Measurements from ENCODE around the gene ZBBX. TPM values are rescaled to one million over a fixed set of nuclear protein-coding genes. Genes with fewer than 3 reads are reported as not detected.

ZBBX gene
- total RNA-seq, 3 donors from 2014 or later = not detected

GRCh38 chr3:167361948-167362347 lies 18.1 kb downstream of the ZBBX start:
- no peaks in the 10 kb centered on the region for H3K9me3 ChIP-seq
- no peaks in the 10 kb centered on the region for H3K27me3 ChIP-seq
- no peak overlapping the region for H3K27ac ChIP-seq
- no peaks in the 10 kb centered on the region for H3K36me3 ChIP-seq
- H3K4me3 ChIP-seq = no peak overlapping the region
- H3K4me1 ChIP-seq = no peaks in the 10 kb centered on the region
- no peak for TF ChIP-seq CTCF (IDR thresholded peaks at IDR 0.05)
- no peak for DNase-seq (ENCODE audit: low spot score in 2 of 2)
- intact Hi-C loops (cut with DNase I; ENCODE audit: low total_unique reads) = no loop called here

- H3K27me3 ChIP-seq = no peaks in the 10 kb centered on the region
- H3K27ac ChIP-seq = no peak overlapping the region
- H3K4me1 ChIP-seq = no peaks in the 10 kb centered on the region
- H3K9me3 ChIP-seq = no peaks in the 10 kb centered on the region
- no peak for TF ChIP-seq CTCF (IDR thresholded peaks at IDR 0.05)
- TF ChIP-seq POLR2AphosphoS5 (IDR thresholded peaks at IDR 0.05) = no peak
- TF ChIP-seq POLR2A (IDR thresholded peaks at IDR 0.05) = no peak
- intact Hi-C loops (cut with DNase I; ENCODE audit: low total_unique reads) = no loop called here
- H3K36me3 ChIP-seq = no peaks in the 10 kb centered on the region
- no peak for DNase-seq (ENCODE audit: low spot score in 2 of 2)
- H3K4me3 ChIP-seq = no peak overlapping the region
Observed at GRCh38 chr3:167361306-167361705, 18.8 kb downstream of the ZBBX start.

- no peak overlapping the region for H3K4me3 ChIP-seq
- H3K27ac ChIP-seq = no peak overlapping the region
- H3K36me3 ChIP-seq = no peaks in the 10 kb centered on the region
- no peak for DNase-seq (ENCODE audit: low spot score in 2 of 2)
- H3K9me3 ChIP-seq = no peaks in the 10 kb centered on the region
- H3K27me3 ChIP-seq = no peaks in the 10 kb centered on the region
- no peak for TF ChIP-seq POLR2AphosphoS5 (IDR thresholded peaks at IDR 0.05)
- TF ChIP-seq POLR2A (IDR thresholded peaks at IDR 0.05) = no peak
- TF ChIP-seq CTCF (IDR thresholded peaks at IDR 0.05) = no peak
- H3K4me1 ChIP-seq = no peaks in the 10 kb centered on the region
- intact Hi-C loops (cut with DNase I; ENCODE audit: low total_unique reads) = no loop called here
Observed at GRCh38 chr3:167355446-167355845, 24.7 kb downstream of the ZBBX start.

- DNase-seq (ENCODE audit: low spot score in 2 of 2) = no peak
- Histone ChIP-seq H3K27me3 (no peaks in the 10 kb centered on the region), H3K4me1 (no peaks in the 10 kb centered on the region), H3K27ac (no peak overlapping the region), H3K9me3 (no peaks in the 10 kb centered on the region), H3K4me3 (no peak overlapping the region), H3K36me3 (no peaks in the 10 kb centered on the region)
- intact Hi-C loops (cut with DNase I; ENCODE audit: low total_unique reads) = no loop called here
- TF ChIP-seq POLR2A (IDR thresholded peaks at IDR 0.05) = no peak
- no peak for TF ChIP-seq CTCF (IDR thresholded peaks at IDR 0.05)
- TF ChIP-seq POLR2AphosphoS5 (IDR thresholded peaks at IDR 0.05) = no peak
Observed at GRCh38 chr3:167354751-167355150, 25.3 kb downstream of the ZBBX start.

GRCh38 chr3:167350245-167350862 lies 29.7 kb downstream of the ZBBX start:
- H3K27ac ChIP-seq = no peak overlapping the region
- no peaks in the 10 kb centered on the region for H3K36me3 ChIP-seq
- H3K9me3 ChIP-seq = no peaks in the 10 kb centered on the region
- no peak for DNase-seq (ENCODE audit: low spot score in 2 of 2)
- H3K4me1 ChIP-seq = no peaks in the 10 kb centered on the region
- intact Hi-C loops (cut with DNase I; ENCODE audit: low total_unique reads) = no loop called here
- no peak for TF ChIP-seq CTCF (IDR thresholded peaks at IDR 0.05)
- no peak for TF ChIP-seq POLR2A (IDR thresholded peaks at IDR 0.05)
- no peak for TF ChIP-seq POLR2AphosphoS5 (IDR thresholded peaks at IDR 0.05)
- H3K27me3 ChIP-seq = no peaks in the 10 kb centered on the region
- no peak overlapping the region for H3K4me3 ChIP-seq

All from breast epithelium (tissue), 4 donors.